AG20443 (cell line): ENCODE data around the gene NR2F1-AS1.

Experiments used
- DNase-seq: peaks from one replicate; pipeline ENCODE4 v3.0.0; 2012; ENCODE audit warnings: low spot score, mixed read lengths

The NR2F1-AS1 gene

DNA sequence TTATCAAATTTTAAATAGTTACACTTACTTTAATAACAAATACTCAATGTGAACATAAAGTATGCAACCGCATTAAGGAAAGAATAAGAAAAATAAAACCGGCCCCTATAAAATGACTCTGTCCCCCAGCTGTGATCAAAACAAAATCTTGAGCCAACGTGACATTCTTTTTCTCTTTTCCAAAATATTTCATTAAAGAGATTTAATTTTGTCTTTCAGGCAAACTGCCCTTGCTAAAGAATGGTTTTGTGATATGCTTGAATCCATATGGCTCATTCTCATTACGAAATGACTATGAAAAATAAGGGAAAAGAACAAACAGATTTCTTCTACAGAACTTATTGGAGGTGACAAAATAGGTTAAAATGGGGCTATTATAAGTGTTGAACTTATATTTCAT is 197.0 kb downstream of the NR2F1-AS1 start:
- DNase-seq = no peak

DNA sequence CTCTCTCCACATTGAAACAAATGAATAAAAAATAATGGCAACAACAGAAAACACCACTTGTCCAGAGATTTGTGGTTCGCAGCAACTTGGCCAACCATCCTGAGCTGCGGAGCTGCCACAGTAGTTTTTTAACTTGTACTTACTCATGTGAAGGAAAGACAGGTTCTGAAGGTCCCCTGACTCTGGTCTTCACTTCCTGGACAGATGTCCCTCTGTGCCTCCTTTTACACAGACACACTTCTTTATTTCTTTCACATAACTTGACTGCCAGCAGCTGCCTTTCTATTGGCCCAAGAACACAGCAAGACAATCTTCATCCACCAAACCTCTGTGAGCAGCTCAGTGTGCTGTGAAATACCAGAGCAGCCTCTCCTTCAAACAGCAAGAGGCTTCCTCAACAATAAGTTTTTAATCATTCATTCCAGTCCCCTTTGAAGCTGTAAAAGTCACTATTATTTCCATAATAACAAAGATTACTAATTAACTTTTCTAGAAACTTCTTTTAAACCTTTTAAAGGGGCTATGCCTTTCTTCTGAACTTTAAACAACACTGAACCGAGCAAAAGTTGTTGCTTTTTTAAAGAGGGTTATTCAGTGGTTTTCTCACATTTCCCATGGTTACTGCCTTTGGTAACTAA is 198.7 kb downstream of the NR2F1-AS1 start:
- no peak for DNase-seq

DNA sequence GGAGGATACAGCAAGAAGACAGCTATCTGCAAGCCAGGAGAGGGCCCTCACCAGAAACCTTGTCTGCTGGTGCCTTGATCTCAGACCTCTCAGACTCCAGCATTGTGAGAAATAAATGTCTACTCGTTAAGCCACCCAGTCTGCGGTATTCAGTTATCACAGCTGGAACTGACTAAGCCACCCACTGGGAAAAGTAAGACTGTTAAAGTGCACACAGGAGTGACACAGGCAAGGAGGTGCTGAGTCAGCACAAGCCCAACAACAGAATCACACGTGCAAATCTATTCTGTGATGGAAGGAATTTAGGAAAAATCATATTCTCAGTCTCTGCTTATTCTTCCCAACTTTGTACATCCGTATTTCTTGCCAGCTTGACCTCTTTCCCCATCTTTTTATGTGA is 200.0 kb downstream of the NR2F1-AS1 start:
- no peak for DNase-seq

DNA sequence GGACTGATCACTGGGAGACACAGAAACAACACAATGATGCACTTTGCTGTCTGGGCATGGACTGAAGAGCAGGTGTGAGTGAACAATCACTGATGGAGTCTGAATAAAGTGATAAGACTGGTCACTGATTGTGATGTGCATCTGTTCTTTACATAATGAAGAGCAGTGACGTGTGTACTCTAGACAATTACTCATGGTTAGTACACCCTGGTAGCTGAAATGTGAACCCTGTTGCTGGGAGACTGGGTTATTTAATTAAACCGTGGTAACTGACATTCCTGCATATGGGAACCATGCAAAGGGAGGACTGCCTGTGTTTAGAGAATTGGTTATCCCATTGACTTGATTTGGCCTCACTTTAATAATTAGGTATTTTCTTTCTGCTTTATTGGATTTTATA is 202.9 kb downstream of the NR2F1-AS1 start:
- peak; percentile 14 for DNase-seq

DNA sequence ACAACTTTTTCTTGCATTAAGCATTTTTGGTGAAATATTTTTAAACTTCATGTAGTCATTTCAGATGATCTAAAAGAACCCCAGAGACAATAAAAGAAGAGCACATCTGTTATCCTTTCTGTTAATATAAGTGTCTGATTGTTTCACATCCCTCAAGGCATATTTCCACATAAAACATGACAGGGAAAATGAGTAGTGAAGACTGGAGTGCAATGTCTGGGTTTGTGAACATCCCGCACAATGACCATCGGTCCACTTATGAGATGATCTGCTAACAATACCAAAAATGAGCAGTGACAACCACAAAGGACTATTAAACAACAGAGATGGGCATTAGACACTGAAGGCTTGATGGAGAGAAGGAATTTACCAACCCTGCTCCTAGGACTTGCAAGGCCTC is 209.1 kb downstream of the NR2F1-AS1 start:
- no peak for DNase-seq

DNA sequence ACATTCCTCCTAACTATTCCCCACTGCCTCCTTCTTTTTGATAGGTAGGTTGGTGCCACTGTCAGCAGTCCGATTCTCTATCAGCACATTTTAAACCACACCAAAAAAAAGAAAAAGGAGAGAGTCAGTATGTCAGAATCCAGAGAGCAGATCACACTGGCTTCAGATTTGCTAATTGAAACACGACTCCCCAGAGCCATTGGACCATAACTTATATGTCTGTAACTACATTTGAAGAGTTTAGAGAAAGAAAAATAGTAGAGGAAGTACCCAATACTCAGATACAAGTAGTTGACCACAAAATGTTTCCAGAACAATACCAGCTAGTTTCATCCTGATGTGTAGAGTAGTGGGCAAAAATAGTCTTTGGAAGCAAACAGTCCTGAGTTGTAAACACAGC is 216.6 kb downstream of the NR2F1-AS1 start:
- DNase-seq = no peak

DNA sequence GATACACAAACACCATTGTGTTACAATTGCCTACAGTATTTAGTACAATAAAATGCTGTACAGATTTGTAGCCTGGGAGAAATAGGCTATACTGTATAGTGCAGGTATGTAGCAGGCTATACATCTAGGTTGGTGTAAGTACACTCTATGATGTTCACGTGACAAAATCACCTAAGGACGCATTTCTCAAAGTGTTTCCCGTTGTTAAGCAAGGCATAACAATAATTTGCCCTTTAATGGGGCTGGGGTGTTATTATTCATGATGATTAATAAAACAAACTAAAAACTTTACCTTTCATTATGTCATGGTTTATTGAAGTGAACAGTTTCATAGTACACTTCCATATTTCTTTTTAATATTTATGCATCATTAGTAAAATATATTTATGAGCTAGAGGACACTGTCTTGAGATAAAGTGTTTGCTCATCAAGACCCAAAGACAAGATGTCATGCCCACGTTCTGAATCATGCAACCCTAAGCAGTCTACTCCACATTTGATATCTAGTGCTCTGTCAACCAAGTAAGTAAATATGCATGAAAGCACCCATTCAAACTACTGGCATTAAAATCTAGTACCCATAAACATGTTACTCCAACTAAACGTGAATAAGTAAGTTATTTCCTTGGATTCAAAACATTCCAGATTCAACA is 220.5 kb downstream of the NR2F1-AS1 start:
- DNase-seq = no peak

DNA sequence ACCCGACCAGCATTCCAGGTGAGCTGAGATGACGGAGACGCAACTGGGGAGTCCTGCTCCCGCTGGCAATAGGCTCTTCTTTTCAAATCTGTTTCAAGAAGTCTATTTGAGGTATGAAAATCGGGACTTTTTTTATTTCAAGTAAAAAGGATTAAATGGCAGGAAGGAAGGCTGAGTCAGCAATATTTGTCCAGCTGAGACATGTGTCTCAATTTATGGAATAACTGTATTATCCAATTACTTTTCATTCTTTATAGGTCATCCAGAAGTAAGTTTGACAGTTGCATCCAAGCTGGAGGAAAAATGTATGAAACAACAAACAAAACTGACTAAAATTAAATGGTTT is 221.1 kb downstream of the NR2F1-AS1 start:
- no peak for DNase-seq
